D721Med (cell line): Measurements from ENCODE around the gene KCNK2.
A peak's percentile ranks its signal among the peaks of the same experiment; 100 is the strongest.

Experiments used
- DNase-seq: peaks from one replicate; pipeline ENCODE4 v3.0.0; 2011; ENCODE audit warnings: low spot score; ENCODE audit not compliant: insufficient read length
- FAIRE-seq: peaks from 2 replicates; lab custom pipeline; 2011; peaks lifted over from hg19 to GRCh38; lab: Jason Lieb, UNC
- TF ChIP-seq, protein P1 (sequence below): IDR thresholded peaks from 2 replicates; pipeline ENCODE4 v1.5.1; 2012; ENCODE audit warnings: mild to moderate bottlenecking, control low read depth; ENCODE audit not compliant: insufficient read depth; ENCODE audit errors: missing control alignments

The KCNK2 gene

DNA sequence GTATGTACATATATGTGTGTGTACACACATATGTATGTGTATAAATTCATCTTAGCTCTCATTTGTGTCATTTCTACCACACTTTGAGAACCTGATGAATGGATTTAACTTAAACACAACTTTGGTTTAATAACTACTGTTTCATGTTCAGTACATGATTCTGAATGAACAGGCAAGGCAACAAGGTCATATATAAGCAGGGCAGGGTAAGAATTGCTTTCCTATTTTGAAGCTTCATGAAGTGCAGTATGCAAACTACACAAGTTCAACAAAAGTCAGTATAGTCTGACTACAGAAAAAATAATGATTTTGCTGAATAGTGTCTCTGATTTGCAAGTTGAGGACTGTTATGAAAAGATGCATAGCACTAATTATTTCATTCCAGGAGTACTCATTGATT is 127.6 kb downstream of the KCNK2 start:
- FAIRE-seq (peak; percentile 94), DNase-seq (no peak)
- TF ChIP-seq, protein P1, sequence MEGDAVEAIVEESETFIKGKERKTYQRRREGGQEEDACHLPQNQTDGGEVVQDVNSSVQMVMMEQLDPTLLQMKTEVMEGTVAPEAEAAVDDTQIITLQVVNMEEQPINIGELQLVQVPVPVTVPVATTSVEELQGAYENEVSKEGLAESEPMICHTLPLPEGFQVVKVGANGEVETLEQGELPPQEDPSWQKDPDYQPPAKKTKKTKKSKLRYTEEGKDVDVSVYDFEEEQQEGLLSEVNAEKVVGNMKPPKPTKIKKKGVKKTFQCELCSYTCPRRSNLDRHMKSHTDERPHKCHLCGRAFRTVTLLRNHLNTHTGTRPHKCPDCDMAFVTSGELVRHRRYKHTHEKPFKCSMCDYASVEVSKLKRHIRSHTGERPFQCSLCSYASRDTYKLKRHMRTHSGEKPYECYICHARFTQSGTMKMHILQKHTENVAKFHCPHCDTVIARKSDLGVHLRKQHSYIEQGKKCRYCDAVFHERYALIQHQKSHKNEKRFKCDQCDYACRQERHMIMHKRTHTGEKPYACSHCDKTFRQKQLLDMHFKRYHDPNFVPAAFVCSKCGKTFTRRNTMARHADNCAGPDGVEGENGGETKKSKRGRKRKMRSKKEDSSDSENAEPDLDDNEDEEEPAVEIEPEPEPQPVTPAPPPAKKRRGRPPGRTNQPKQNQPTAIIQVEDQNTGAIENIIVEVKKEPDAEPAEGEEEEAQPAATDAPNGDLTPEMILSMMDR = no peak

DNA sequence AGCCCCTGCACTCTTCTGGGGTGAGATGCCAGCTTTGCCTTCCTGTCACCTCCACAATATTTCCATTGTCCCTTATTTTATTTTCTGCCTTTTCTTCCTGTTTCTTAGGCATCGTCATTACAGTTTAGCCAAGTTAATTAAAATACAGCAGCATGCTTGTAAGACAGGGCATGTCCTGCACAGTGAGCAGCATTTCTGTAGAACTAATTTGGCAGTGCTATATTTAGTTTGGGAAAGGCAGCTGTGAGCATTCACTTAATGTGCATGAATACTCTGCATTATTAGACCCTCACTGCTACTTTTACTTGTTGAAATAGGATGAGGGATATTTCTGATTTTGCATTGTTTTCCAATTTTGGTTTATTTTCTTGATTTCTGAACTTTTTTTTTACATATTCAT is 133.3 kb downstream of the KCNK2 start:
- TF ChIP-seq, protein P1 = no peak
- no peak for DNase-seq
- no peak for FAIRE-seq

DNA sequence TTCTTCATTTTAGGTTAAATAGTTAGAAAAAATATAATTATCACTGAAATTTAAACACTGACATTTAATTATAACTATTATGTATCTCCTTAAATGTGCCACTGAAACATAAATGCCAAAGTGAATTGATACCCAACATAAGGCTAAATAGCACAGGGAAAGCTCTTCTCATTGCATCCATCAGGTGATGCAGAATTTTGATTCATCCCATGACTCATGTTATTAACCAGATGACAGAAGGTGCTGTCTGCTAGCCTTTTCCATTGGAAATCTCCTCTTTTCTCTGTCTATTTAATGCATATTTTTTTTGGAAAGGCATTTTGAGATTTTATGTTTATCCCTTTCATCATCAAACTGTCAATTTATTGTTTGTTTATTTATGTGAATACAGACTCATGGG is 136.8 kb downstream of the KCNK2 start:
- FAIRE-seq (no peak), DNase-seq (no peak)
- TF ChIP-seq, protein P1 = no peak

DNA sequence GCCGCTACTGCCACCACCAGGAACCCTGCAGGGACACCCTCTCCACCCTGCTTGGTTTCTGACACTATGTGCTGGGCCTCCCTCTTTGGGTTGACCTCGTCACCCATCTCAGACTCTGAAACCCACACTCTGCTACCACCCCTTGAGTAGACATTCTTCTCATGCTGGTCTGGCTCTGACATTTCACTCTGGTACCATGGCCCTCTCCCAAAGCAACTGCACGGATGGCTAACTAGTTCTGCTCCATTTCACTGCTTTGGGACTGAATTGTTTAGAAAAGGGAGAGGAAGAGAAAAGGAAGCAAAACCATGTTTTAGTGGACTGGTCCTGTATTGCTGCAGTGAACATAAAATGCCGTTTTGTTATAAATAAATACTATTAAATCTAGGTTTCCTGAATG is 137.8 kb downstream of the KCNK2 start:
- TF ChIP-seq, protein P1 = no peak
- DNase-seq (no peak), FAIRE-seq (no peak)

DNA sequence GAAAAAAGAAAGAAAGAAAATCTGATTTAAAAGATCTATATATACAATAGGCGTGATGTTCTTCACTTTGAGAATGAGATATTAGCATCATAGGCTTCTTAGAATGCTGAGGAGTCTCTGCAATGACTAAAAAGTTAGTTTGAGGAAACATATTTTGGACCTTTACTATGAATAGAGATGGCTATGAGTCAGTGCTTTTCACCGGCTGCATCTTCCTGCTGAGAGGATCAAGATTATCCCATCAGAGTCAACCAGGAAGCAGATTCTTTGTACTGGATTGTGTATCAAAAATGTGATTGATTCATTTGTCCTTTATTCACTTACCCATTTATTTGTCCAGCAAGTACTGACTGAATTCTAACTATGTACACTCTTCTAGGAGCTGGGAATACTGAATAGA is 144.2 kb downstream of the KCNK2 start:
- FAIRE-seq = no peak
- no peak for DNase-seq
- TF ChIP-seq, protein P1 = no peak

DNA sequence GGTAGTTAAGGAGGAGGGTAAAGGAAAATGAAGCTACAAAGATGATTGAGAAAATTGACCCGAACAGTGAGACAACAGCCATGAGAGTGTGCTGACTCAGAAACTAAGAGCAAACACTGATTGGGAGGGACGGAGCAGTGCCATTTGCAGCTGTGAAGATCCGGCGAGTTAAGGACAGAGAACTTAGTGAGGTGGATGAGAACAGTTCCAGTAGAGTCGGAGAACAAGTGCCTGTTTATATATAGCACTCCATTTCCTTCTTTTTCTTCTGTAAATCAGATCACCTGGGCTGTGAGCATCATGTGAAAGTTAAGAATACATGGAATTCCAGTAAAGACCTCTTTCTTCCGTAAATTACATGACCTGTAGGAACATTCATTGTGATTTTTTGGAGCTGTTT is 145.7 kb downstream of the KCNK2 start:
- DNase-seq = no peak
- TF ChIP-seq, protein P1 = no peak
- FAIRE-seq = peak; percentile 87

DNA sequence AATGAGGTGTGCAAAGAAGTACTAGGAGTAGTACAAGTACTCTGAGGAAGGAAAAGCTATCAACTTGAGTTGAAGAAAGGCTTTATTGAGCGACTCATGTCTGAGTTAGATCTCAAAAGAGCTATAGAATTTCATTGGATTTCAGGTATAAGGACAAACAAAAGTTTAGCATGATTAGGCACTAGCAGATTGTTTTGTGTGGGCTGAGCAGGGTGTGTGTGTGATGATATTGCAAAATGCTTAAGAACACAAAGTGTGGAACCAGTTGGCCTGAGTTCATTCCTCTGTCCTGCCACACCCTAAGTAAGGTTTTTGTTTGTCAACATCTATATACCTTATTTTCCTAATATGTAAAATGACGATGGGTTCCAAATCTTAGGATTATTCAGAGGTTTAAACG is 158.9 kb downstream of the KCNK2 start:
- FAIRE-seq = no peak
- TF ChIP-seq, protein P1 = no peak
- DNase-seq = no peak
